DMS79 treated with DMSO at 0.1 percent for 48 hours (cell line): ENCODE results near the gene CERK.
"Not testable (repeated sequence)": the region's sequence is repeated elsewhere in the genome, so short reads cannot be mapped to it uniquely, and the experiment has no call there.

Experiments
- DNase-seq: peaks from one replicate; lab custom pipeline; 2025; lab: John Stamatoyannopoulos, UW

The CERK gene

GRCh38 chr22:46737976-46738646, at the start of gene CERK:
CERK (minus strand) TSS chr22:46738252; CDS start chr22:46738148, 104 bp downstream.
- DNase-seq: no peak

GRCh38 chr22:46783721-46784120, 45.7 kb upstream of the CERK start:
- DNase-seq: no peak

- not testable (repeated sequence) for DNase-seq
Measured at GRCh38 chr22:46782200-46782599, 44.1 kb upstream of the CERK start.

- no peak for DNase-seq
Measured at GRCh38 chr22:46781291-46781690, 43.2 kb upstream of the CERK start.

- DNase-seq: no peak
Measured at GRCh38 chr22:46780453-46780852, 42.4 kb upstream of the CERK start.

GRCh38 chr22:46779651-46780050, 41.6 kb upstream of the CERK start:
- DNase-seq: no peak

GRCh38 chr22:46779023-46779422, 41.0 kb upstream of the CERK start:
- DNase-seq: no peak

- DNase-seq: peak; percentile 54
Measured at GRCh38 chr22:46777609-46777970, 39.5 kb upstream of the CERK start.

- DNase-seq: no peak
Measured at GRCh38 chr22:46776876-46777608, 39.0 kb upstream of the CERK start.

GRCh38 chr22:46775850-46776826, 38.1 kb upstream of the CERK start:
- DNase-seq: no peak

GRCh38 chr22:46774980-46775849, 37.2 kb upstream of the CERK start:
- DNase-seq: peak; percentile 50

- peak; percentile 8 for DNase-seq
Measured at GRCh38 chr22:46774253-46774979, 36.4 kb upstream of the CERK start.

- no peak for DNase-seq
Measured at GRCh38 chr22:46773076-46773475, 35.0 kb upstream of the CERK start.

- DNase-seq: no peak
Measured at GRCh38 chr22:46770726-46771125, 32.7 kb upstream of the CERK start.

GRCh38 chr22:46770151-46770641, 32.1 kb upstream of the CERK start:
- DNase-seq: no peak

GRCh38 chr22:46769706-46770105, 31.7 kb upstream of the CERK start:
- DNase-seq: no peak

- DNase-seq: peak; percentile 60
Measured at GRCh38 chr22:46769191-46769675, 31.2 kb upstream of the CERK start.

GRCh38 chr22:46767249-46767985, 29.4 kb upstream of the CERK start:
- no peak for DNase-seq

- DNase-seq: no peak
Measured at GRCh38 chr22:46766611-46767010, 28.6 kb upstream of the CERK start.
